Fibroblast of lung (primary cell): ENCODE results near the gene AK8. TPM values are rescaled to one million over a fixed set of nuclear protein-coding genes. Genes with fewer than 3 reads are reported as not detected.

ENCODE experiments used
- DNase-seq, 2 donors: peaks; one replicate each; pipeline versions ENCODE4 v3.0.0 to v3.0.0-alpha.2; 2010; ENCODE audit warnings: low read depth in 2 of 2
- H2AFZ ChIP-seq: 2 replicates; pipeline ENCODE4 v1.5.1; 2012; ENCODE audit warnings: low read length, control low read depth, inconsistent platforms
- H3K27ac ChIP-seq: 2 replicates; pipeline ENCODE4 v1.5.1; 2011; ENCODE audit warnings: low read length, control low read depth; ENCODE audit not compliant: insufficient read depth
- H3K27me3 ChIP-seq: 2 replicates; pipeline ENCODE4 v1.5.1; 2011; ENCODE audit warnings: mild to moderate bottlenecking, low read length; ENCODE audit not compliant: control insufficient read depth, insufficient read depth
- H3K36me3 ChIP-seq: 2 replicates; pipeline ENCODE4 v1.5.1; 2011; ENCODE audit warnings: low read length; ENCODE audit not compliant: control insufficient read depth, insufficient read depth
- H3K4me1 ChIP-seq: 2 replicates; pipeline ENCODE4 v1.5.1; 2011; ENCODE audit warnings: low read length; ENCODE audit not compliant: control insufficient read depth, insufficient read depth; ENCODE audit errors: extremely low read depth
- H3K4me2 ChIP-seq: 2 replicates; pipeline ENCODE4 v1.5.1; 2011; ENCODE audit warnings: low read length, control low read depth; ENCODE audit not compliant: insufficient read depth; ENCODE audit errors: extremely low read depth
- H3K4me3 ChIP-seq, 4 experiments: fragments of 200-600 bp in 1 of 4; sonication (generic) in 1 of 4; replicated peaks in 1 of 4; 2 replicates each; pipeline ENCODE4 v1.5.1; 2011 to 2016; ENCODE audit warnings: low read length in 4 of 4, low read depth in 3 of 4, mild to moderate bottlenecking in 3 of 4, control low read depth in 2 of 4, inconsistent platforms in 1 of 4, mixed read lengths in 1 of 4; ENCODE audit not compliant: insufficient read depth in 1 of 4; ENCODE audit errors: control extremely low read depth in 1 of 4
- H3K79me2 ChIP-seq: 2 replicates; pipeline ENCODE4 v1.5.1; 2012; ENCODE audit warnings: mild to moderate bottlenecking, low read length, inconsistent platforms; ENCODE audit not compliant: control insufficient read depth, insufficient read depth
- H3K9ac ChIP-seq: 2 replicates; pipeline ENCODE4 v1.5.1; 2011; ENCODE audit warnings: mild to moderate bottlenecking, low read length, control low read depth; ENCODE audit not compliant: insufficient read depth
- H3K9me3 ChIP-seq: 2 replicates; pipeline ENCODE4 v1.5.1; 2012; ENCODE audit warnings: low read depth, low read length; ENCODE audit not compliant: control insufficient read depth, insufficient read depth
- H4K20me1 ChIP-seq: 2 replicates; pipeline ENCODE4 v1.5.1; 2011; ENCODE audit warnings: low read length; ENCODE audit not compliant: control insufficient read depth, insufficient read depth; ENCODE audit errors: extremely low read depth
- CTCF ChIP-seq, 2 donors: IDR thresholded peaks in 1 of 2; conservative IDR thresholded peaks in 1 of 2; 1 replicate in 1 of 2; 2 replicates in 1 of 2; pipeline ENCODE4 v1.5.1; 2011 to 2012; ENCODE audit warnings: low read length in 2 of 2, control low read depth in 1 of 2, inconsistent platforms in 1 of 2, low read depth in 1 of 2, mild to moderate bottlenecking in 1 of 2
- EZH2 ChIP-seq: IDR thresholded peaks from 2 replicates; pipeline ENCODE4 v1.5.1; 2012; ENCODE audit warnings: low read length, control low read depth, mild to moderate bottlenecking; ENCODE audit errors: missing control alignments
- polyA plus RNA-seq, 2 donors: library from polyadenylated mRNA; depleted of rRNA in 1 of 2; stranded (reverse) in 1 of 2; unstranded in 1 of 2; fragments of >200 nt; gene quantifications; 2 replicates each; pipeline ENCODE4 v1.2.1, GENCODE V29; 2011 to 2012; ENCODE audit warnings: missing spikeins in 1 of 2
- total RNA-seq: library from RNA; depleted of rRNA; stranded (reverse); fragments of >200 nt; gene quantifications from 2 replicates; pipeline ENCODE4 v1.2.1, GENCODE V29; 2014

The AK8 gene
- total and polyA plus RNA-seq, 2 donors (not counting 1 experiment from before 2014, with no cell fraction given), result 0.17 to 0.50 TPM

GRCh38 chr9:132834343-132834742 is 43.7 kb downstream of the AK8 start:
- DNase-seq, result no peak
- Histone ChIP-seq H3K36me3 (no peaks in the 10 kb centered on the region), H3K27ac (no peak overlapping the region), H3K4me1 (no peaks in the 10 kb centered on the region), H3K4me3 (no peak overlapping the region), H3K4me2 (no peak overlapping the region), H2AFZ (no peak overlapping the region), H3K27me3 (peaks cover 5% of the 10 kb centered on the region), H3K9ac (no peak overlapping the region), H4K20me1 (no peaks in the 10 kb centered on the region), H3K9me3 (no peaks in the 10 kb centered on the region), H3K79me2 (no peaks in the 10 kb centered on the region)
- TF ChIP-seq CTCF (conservative IDR thresholded peaks at IDR 0.05 in 1 of 2, IDR thresholded peaks at IDR 0.05 in 1 of 2; ENCODE audit: low read depth in 1 of 2, low read length in 2 of 2), result no peak
- TF ChIP-seq EZH2, result no peak

- Histone ChIP-seq H3K79me2 (no peaks in the 10 kb centered on the region), H2AFZ (no peak overlapping the region), H3K4me2 (no peak overlapping the region), H3K27me3 (peaks cover 5% of the 10 kb centered on the region), H3K4me1 (no peaks in the 10 kb centered on the region), H3K9ac (no peak overlapping the region), H3K36me3 (no peaks in the 10 kb centered on the region), H3K27ac (no peak overlapping the region), H4K20me1 (no peaks in the 10 kb centered on the region), H3K4me3 (no peak overlapping the region), H3K9me3 (no peaks in the 10 kb centered on the region)
- TF ChIP-seq EZH2, result no peak
- no peak for TF ChIP-seq CTCF (conservative IDR thresholded peaks at IDR 0.05 in 1 of 2, IDR thresholded peaks at IDR 0.05 in 1 of 2; ENCODE audit: low read depth in 1 of 2, low read length in 2 of 2)
- no peak for DNase-seq
These were observed 44.4 kb downstream of the AK8 start for GRCh38 chr9:132833550-132834121.

GRCh38 chr9:132832171-132832881 is 45.8 kb downstream of the AK8 start:
- Histone ChIP-seq H3K9me3 (no peaks in the 10 kb centered on the region), H3K27me3 (peaks cover 5% of the 10 kb centered on the region), H3K4me2 (no peak overlapping the region), H4K20me1 (no peaks in the 10 kb centered on the region), H3K9ac (no peak overlapping the region), H3K36me3 (no peaks in the 10 kb centered on the region), H3K79me2 (no peaks in the 10 kb centered on the region), H3K4me1 (no peaks in the 10 kb centered on the region), H3K27ac (no peak overlapping the region), H3K4me3 (no peak overlapping the region), H2AFZ (no peak overlapping the region)
- TF ChIP-seq EZH2 (no peak), CTCF (conservative IDR thresholded peaks at IDR 0.05 in 1 of 2, IDR thresholded peaks at IDR 0.05 in 1 of 2; ENCODE audit: low read depth in 1 of 2, low read length in 2 of 2) (no peak)
- no peak for DNase-seq
